ENCODE measurements around the gene DENND1B.
A peak's percentile ranks its signal among the peaks of the same experiment; 100 is the strongest.

DENND1B gene

GRCh38 chr1:197775282-197776262, at the start of gene DENND1B:
DENND1B (minus strand) TSS chr1:197775480; CDS start chr1:197775155, 325 bp downstream.
- peak in 1 of 2 experiments; percentile 9 for TF ChIP-seq CTCF (IDR thresholded peaks at IDR 0.05)
- peak within 1 kb of the TSS; percentile 78 to 87 for H3K4me3 ChIP-seq
- no peaks in the 10 kb centered on the region for H3K9me3 ChIP-seq
- H3K27ac ChIP-seq = peak within 1 kb of the TSS; percentile 87 to 94
- peaks cover 0 to 33% (median 18%) of the 10 kb centered on the region in 4 donors for H3K4me1 ChIP-seq
- intact Hi-C loops (cut with DNase I; ENCODE audit: low total_unique reads) = loop anchor here (5.0 kb wide), 1 partner anchor 127 kb away; the partner anchor contains the start of gene C1orf53
- no peaks in the 10 kb centered on the region for H3K36me3 ChIP-seq
- no peaks in the 10 kb centered on the region for H3K27me3 ChIP-seq
- DNase-seq = peak; percentile 51 to 84

- H3K4me1 ChIP-seq = no peaks in the 10 kb centered on the region
- DNase-seq = no peak
- H3K27ac ChIP-seq = no peak overlapping the region
- no peaks in the 10 kb centered on the region for H3K9me3 ChIP-seq
- no peak for TF ChIP-seq CTCF (IDR thresholded peaks at IDR 0.05)
- H3K36me3 ChIP-seq = no peaks in the 10 kb centered on the region
- no peak overlapping the region for H3K4me3 ChIP-seq
- intact Hi-C loops (cut with DNase I; ENCODE audit: low total_unique reads) = no loop called here
- no peaks in the 10 kb centered on the region for H3K27me3 ChIP-seq
Measured at GRCh38 chr1:197814306-197814705, 39.0 kb upstream of the DENND1B start.

- TF ChIP-seq CTCF (IDR thresholded peaks at IDR 0.05) = no peak
- Histone ChIP-seq H3K27ac (no peak overlapping the region), H3K4me1 (no peaks in the 10 kb centered on the region), H3K9me3 (no peaks in the 10 kb centered on the region), H3K27me3 (no peaks in the 10 kb centered on the region), H3K36me3 (no peaks in the 10 kb centered on the region), H3K4me3 (no peak overlapping the region)
- intact Hi-C loops (cut with DNase I; ENCODE audit: low total_unique reads) = no loop called here
- DNase-seq = no peak
Measured at GRCh38 chr1:197813741-197814140, 38.5 kb upstream of the DENND1B start.

- intact Hi-C loops (cut with DNase I; ENCODE audit: low total_unique reads) = no loop called here
- H3K27me3 ChIP-seq = no peaks in the 10 kb centered on the region
- no peaks in the 10 kb centered on the region for H3K9me3 ChIP-seq
- H3K27ac ChIP-seq = no peak overlapping the region
- no peaks in the 10 kb centered on the region for H3K36me3 ChIP-seq
- no peaks in the 10 kb centered on the region for H3K4me1 ChIP-seq
- TF ChIP-seq CTCF (IDR thresholded peaks at IDR 0.05) = no peak
- no peak for DNase-seq
- H3K4me3 ChIP-seq = no peak overlapping the region
Measured at GRCh38 chr1:197811769-197812168, 36.5 kb upstream of the DENND1B start.

- intact Hi-C loops (cut with DNase I; ENCODE audit: low total_unique reads) = no loop called here
- no peak for TF ChIP-seq CTCF (IDR thresholded peaks at IDR 0.05)
Measured at GRCh38 chr1:197810812-197811211, 35.5 kb upstream of the DENND1B start.

More at GRCh38 chr1:197810812-197811211, 35.5 kb upstream of the DENND1B start:
- no peak overlapping the region for H3K27ac ChIP-seq
- H3K9me3 ChIP-seq = no peaks in the 10 kb centered on the region
- no peak overlapping the region for H3K4me3 ChIP-seq
- H3K27me3 ChIP-seq = no peaks in the 10 kb centered on the region
- H3K36me3 ChIP-seq = no peaks in the 10 kb centered on the region
- no peaks in the 10 kb centered on the region for H3K4me1 ChIP-seq
- no peak for DNase-seq

Data from tibial artery (tissue), 4 donors.